ENCODE data around the gene RHOG.
"Not testable (repeated sequence)": the region's sequence is repeated elsewhere in the genome, so short reads cannot be mapped to it uniquely, and the experiment has no call there.

The RHOG gene

DNA sequence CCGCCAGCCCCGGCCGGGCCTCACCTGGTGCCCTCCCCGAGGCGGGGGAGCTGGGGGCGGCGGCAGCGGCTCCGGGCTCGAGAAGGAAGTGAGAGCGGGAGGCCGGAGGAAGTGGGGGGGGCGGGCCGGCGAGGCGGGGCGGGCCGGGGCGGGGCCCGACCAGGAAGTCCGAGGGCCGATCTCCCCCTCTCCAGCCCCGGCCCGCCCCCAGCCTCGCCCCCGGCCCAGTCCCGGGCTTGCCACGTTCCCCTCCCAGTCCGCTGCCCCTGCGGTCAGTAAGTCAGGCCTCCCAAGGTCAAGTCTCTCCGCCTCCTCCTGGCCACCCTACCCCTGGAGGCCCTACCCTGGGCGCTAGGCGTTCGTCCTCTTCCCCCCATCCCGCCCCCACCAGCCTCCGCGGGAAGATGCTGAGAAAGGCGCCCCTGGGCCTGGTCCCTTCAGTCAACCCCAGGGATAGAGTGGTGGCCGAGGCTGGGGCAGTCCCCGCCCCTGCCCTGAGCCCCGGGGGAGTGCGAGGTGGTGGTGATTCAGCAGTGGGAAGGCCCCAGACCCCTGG lies at the start of gene RHOG:
Gene RHOG (minus strand): TSS at position 90 of the 556 bp plus-strand sequence. CDS start 12,821 bp downstream, outside the sequence.
- DNase-seq, result peak in 2 of 4 experiments; percentile 66 to 74

GRCh38 chr11:3890014-3890413 lies 49.3 kb upstream of the RHOG start:
- no peak for DNase-seq

DNA sequence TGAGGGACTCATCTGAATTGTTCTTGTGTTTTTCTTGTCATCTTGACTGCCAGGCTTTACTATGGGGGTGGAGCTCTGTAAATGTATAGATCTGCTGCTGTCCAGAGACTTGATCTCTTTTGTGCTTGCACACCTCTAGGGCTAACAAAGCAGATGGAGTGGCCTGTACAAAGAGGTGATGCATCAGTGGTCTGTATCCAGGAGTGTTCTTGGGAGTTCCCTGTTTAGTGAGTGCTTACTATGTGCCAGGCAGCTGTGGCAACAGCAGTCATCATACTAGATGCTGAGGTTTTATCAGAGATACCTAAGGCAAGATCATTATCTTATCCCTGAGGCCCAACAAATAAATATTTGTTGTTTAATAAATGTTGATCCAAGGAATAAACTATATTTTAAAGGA lies 48.1 kb upstream of the RHOG start:
- no peak for DNase-seq

GRCh38 chr11:3886985-3887384 lies 46.2 kb upstream of the RHOG start:
- no peak for DNase-seq

DNA sequence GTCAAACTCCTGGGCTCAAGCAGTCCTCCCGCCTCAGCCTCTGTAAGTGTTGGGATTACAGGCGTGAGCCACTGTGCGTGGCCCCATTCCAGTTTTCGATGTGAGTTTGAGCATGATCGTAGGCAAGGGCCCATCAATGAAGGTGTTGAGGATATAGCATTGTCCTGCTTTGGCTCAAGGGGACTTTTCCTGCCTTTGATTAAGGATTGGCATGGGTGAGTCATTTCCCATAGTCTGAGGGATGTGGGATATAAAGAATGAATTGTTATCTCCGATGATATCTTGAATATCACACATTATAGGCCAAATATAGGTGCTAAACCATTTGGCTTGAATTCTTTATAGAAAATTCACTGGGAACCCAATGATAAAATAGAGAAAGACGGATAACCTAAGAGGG lies 45.1 kb upstream of the RHOG start:
- no peak for DNase-seq

DNA sequence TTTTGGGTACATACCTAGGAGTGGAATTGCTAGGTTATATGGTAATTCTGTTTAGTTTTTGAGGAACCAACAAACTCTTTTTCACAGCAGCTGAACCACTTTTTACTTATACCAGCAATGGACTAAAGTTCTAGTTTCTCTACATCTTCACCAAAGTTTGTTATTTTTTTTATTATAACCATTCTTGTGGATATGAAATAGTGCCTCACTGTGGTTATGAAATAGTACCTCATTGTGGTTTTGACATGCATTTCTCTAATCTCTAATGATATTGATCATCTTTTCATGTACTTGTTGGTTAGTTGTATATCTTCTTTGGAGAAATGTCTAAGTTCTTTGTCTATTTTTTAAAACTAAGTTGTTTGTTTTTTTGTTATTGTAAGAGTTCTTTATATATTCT lies 41.9 kb upstream of the RHOG start:
- DNase-seq, result no peak

DNA sequence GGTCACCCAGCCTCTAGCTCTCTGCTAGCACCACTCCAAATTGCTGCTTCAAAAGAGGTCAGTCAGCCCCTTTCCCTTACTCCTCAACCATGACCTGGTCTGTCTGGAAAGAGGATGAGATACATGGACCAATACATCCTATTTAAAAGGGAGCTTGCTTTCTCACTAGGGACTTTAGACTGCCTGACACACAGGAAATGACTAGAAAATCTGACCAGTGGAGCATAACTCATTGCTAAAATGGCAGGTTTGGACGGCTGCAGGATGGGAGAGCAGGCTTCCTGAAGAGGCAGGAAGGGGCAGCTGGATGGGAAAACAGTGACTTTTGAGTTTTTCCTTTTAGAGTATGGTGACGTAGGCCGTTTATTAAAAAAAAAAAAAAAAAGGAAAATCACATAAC lies 40.0 kb upstream of the RHOG start:
- no peak for DNase-seq

GRCh38 chr11:3879967-3880542 lies 39.3 kb upstream of the RHOG start:
- no peak for DNase-seq

DNA sequence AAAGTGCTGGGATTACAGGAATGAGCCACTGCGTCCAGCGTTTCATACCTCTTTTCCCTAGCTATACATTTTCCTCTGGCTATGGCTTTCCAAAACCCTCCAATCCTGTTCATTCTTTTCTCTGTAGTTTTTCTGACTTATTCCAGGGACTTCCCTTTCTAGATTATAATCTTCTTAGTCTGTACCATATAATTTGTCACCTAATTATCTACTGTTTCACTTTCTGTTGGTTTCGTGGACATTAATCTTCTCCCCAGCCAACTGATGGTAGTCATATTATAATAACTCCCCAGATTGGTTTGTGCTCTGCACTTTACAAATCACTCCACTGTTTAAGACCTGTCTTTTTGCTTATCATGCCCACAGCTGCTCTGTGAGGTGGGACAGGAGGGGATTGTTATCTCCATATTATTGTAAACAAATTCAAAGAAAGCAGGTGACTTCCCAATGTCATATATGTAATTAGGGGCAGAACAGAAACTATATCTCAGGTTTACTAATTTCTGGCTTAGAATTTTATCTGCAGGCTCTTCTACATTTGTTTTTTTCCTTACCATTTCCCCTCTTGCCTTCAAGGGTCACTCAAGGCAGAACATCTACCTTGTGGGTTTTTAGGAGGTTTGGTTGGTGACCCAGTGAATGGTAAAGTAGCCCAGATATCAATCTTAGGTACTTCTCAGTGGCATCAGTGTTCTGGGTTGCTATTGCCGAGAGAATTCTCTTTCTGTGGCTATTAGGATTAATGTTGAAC lies 38.6 kb upstream of the RHOG start:
- no peak for DNase-seq

- no peak for DNase-seq
Measured at GRCh38 chr11:3878258-3878584, 37.5 kb upstream of the RHOG start.

DNA sequence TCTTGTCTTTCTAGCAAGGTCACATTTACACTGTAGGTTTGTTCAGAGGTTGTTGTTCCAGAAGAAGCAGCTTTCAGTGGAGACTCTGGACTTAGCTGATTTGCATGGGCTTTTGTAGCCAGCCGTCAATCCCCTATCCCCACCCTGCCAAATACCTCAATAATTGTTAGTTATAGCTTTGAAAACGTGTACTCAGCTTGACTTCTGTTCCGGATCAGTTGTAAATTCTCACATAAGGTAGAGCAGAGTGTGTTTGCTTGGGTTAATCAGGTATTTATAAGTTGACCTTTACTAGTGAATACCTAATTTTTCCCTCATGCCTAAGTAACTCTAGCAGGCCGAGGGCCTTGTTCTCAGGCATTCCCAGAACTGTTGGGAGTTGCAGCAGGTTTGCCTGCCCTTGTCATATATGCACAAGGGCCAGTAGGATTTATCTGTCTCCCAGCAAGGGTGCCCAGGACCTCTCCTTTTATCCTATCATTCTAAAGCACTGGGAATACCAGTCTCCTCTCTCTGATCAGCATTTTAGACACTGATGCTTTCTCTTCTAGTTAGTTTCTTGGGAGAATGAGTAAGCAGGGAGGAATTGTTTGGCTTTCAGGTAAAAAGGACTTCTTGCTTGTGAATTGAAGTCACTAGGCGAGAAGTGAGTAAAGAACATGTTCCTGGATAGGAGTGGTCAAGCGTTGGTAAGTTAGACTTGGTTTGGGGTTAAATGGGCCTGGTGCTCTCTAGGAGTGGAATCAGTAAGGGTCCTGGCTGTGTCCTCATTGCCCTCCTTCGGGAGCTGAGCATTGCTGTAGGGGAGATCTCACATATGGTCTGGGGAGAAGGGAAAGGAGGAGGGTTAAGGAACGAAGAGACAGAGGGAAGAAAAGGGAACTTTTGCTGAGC lies 36.9 kb upstream of the RHOG start:
- no peak for DNase-seq

GRCh38 chr11:3876613-3877012 lies 35.9 kb upstream of the RHOG start:
- no peak for DNase-seq

- no peak for DNase-seq
Measured at GRCh38 chr11:3873712-3874349, 33.1 kb upstream of the RHOG start.

GRCh38 chr11:3867209-3868091 lies 26.7 kb upstream of the RHOG start:
- no peak for DNase-seq

DNA sequence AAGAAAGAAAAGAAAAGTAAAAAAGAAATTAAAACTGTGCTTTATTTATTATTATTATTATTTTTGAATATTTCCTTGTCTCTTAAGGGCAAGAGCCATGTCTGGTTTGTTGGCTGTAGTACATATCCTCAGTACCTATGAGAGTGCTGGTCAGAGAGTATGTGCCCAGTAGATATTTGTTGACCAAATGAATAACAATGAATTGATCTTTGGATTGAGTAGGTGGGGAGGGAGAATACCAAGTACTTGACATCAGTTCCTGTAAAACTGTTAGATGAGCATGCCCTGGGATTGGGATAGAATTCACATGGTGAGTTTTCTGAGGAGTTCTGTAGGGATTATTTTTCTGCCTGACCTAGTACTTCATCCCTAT lies 26.1 kb upstream of the RHOG start:
- DNase-seq, result no peak

GRCh38 chr11:3866206-3866605 lies 25.4 kb upstream of the RHOG start:
- DNase-seq, result no peak

GRCh38 chr11:3865388-3866193 lies 24.8 kb upstream of the RHOG start:
- DNase-seq, result no peak

GRCh38 chr11:3861683-3862082 lies 20.9 kb upstream of the RHOG start:
- no peak for DNase-seq

GRCh38 chr11:3860898-3861393 lies 20.2 kb upstream of the RHOG start:
- not testable (repeated sequence) for DNase-seq

DNA sequence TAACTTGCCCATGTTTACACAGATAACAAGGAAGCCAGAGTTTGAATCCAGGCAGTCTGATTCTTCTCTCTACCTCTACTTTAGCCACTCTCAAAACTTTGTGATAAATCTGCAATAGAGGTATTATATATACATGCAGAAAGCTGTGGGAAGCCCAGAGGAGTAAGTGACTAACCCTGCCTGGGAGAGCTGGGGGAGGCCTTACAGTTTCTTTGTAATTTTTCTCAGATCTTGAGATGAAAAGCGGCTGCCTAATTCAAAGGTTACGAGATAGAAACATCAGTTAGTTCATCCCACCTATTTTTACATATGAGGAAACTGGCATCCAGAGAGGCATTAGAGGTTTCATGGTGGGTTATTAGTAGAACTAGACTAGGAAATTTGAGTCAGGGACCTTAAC lies 19.6 kb upstream of the RHOG start:
- DNase-seq, result no peak

- no peak for DNase-seq
Measured at GRCh38 chr11:3859373-3859881, 18.7 kb upstream of the RHOG start.

All from activated naive CD4-positive, alpha-beta T cell (primary cell).